ENCODE results near the gene IL18RAP.

IL18RAP gene, protein sequence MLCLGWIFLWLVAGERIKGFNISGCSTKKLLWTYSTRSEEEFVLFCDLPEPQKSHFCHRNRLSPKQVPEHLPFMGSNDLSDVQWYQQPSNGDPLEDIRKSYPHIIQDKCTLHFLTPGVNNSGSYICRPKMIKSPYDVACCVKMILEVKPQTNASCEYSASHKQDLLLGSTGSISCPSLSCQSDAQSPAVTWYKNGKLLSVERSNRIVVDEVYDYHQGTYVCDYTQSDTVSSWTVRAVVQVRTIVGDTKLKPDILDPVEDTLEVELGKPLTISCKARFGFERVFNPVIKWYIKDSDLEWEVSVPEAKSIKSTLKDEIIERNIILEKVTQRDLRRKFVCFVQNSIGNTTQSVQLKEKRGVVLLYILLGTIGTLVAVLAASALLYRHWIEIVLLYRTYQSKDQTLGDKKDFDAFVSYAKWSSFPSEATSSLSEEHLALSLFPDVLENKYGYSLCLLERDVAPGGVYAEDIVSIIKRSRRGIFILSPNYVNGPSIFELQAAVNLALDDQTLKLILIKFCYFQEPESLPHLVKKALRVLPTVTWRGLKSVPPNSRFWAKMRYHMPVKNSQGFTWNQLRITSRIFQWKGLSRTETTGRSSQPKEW

DNA sequence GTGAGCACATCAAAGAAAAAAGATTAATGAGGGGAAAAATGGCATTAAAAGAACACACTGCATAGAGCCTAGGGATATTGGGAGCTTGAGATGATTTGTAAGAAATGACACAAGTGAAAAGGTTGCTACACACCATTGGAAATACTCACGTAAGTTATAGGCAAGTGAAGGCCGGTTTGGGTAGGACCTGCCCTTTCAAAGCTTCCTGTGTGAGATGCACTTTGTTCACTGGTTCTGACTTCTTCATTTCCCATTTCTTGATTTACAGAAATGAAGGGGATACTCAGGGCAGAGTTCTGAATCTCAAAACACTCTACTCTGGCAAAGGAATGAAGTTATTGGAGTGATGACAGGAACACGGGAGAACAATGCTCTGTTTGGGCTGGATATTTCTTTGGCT is at the start of gene IL18RAP:
Gene IL18RAP, plus strand, starts transcription at position 251 of the 400 bp plus-strand sequence. Its CDS starts 118 bp downstream, at position 369.
- DNase-seq = no peak

DNA sequence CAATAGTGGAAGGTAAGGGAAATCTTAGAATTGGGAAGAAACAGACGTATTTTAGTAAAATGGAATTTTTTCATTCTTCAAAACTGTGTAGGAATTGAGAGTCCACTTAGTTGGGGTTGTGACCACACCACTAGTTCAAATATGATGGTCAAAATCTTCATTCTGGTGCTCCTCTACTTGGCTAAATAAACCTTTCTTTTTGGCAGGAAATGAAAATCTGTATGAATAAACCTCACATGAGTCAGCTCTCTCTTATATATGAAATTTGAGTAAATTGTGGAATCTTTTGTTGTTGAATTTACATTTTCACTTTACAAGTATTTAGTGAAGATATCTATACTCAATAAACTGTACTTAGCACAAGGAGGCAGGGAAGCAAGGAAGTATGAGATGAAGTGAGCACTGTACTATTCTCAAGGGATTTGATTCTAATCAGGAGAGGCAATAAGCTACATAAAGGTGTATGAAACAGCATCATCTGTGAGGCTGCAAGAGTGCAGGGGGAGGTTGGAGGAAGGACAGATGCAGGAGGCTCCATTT is 46.8 kb upstream of the IL18RAP start:
- DNase-seq = no peak

DNA sequence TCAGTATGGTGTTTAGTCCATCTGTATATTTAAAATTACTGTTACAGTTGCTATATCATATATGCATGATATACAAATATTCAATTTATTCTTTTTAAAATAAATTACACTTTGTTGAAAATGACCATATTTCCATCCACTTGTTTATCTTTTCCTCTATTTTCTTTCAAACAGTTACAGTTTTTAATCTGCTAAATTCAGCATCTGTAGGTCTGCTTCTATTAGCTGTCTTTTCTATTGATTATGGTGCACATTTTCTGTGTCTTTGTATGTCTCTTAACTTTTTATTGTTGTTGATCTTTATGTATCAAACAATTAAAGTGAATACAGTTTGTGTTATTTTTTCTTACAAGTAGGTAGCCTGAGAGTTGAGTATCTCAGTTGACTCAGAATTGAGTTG is 39.2 kb upstream of the IL18RAP start:
- no peak for DNase-seq

DNA sequence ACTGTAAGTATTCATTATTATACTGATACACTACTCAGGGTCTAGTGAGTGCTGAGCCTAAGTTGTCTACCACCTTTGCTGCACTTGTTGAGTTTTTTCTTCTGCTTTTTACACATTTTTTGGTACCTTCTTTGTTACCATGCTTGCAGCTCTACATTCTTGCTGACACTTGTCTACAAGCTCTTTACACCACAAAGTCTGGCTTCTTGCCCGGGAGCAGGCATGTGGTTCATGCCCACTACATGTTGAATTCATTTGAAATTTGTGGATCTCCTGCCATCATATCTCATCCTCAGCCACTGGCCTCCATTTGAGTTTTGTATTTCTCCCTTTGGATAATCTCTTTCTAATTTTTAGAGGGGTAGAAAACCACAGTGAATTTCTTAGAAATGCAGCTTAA is 37.4 kb upstream of the IL18RAP start:
- DNase-seq = no peak

DNA sequence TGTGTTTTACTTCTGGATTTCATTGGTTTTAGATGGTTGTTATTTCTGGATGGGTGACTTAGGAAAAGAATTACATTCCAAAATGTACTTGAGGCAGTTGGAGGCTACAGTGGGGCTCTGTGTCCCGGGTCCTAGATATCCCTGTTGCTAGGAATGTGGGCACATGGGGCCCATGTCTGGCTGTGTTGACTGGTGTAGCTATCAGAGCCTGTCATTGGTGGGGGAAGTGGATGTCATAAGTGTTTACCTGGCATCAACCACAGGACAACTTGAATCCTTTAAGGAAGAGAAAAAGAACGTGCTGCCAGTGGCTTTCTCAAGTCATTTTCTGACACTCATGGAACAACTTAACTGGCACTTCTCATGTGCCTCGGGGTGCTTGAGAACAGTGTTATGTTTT is 37.0 kb upstream of the IL18RAP start:
- no peak for DNase-seq

DNA sequence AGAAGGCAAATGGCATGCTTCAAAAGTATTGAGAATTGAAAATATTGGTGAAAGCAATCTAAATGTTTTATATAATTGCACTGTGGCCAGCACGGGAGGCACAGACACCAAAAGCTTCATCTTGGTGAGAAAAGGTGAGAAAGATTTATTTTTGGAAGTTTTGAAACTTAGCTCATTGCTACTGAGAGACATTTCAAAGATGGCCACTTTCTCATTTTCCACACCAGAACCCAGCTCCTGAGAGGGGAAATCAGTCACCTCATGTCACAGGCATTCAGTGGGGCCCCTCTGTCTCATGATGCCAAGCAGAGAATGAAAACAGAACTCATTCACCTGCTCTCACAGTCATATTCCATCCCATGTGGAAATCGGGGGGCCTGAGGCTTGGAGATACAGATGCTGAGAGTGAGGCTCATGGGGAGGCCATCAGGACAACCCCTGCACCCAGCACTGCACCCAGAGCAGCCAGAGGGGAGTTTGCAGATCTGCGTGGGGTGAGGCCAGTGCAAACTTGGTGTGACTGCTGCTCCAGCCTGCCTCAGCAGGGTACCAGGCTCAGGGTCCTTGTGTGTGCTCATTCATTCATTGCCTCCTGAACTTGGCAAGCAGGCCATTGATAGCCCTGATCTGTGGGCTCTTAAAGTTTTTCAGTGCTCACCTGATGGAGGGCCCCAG is 36.0 kb upstream of the IL18RAP start:
- no peak for DNase-seq

DNA sequence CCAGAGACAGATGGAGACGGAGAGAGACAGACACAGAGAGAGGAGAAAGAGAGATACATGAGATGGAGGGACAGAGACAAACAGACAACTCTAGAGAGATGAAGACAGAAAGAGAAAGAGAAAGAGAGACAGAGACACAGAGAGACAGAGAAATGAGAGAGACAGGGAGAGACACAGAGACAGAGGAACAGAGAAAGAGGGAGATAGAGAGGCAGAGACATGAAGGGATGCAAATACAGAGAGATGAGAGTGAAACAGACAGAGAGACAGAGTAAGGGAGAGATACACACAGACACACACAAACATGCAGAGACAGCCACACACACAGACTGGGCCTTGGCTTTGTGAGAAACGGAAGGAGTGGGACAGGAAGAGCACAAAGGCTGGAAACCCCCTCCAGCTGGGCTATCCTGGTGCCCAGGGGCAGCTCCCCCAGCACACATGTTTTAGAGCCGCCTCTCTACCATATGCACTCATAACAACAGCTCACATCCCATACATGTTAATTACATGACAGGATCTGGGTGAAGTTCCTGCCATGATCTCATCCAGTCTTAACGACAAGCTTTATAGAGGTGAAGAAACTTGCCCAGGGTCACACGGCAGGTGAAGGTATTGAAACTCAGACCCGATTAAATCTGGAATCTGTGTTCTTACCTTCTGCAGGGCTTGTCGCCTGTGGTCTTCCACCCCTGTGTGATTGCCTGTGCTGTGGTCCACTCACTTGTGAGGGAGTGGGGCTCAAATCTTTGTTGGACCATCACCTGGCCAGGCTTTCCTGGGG is 35.0 kb upstream of the IL18RAP start:
- DNase-seq = no peak

DNA sequence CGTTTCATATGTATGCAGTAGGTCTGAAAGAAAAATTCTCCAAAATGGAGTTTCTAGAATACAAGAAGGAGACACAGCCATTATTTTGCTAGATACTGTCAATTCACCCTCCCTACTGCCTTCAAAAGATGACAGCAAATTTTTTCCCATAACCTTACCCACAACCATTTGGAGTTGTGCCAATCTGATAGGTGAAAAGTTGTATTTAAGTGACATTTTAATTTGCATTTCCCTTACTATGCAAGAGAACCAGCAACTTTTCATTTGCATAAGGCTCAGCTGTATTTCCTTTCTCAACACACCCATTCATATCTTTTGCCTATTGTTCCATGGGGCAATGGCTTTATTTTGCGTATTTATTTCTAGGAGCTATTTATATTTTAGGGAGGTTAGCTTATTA is 31.4 kb upstream of the IL18RAP start:
- DNase-seq = peak; percentile 82

DNA sequence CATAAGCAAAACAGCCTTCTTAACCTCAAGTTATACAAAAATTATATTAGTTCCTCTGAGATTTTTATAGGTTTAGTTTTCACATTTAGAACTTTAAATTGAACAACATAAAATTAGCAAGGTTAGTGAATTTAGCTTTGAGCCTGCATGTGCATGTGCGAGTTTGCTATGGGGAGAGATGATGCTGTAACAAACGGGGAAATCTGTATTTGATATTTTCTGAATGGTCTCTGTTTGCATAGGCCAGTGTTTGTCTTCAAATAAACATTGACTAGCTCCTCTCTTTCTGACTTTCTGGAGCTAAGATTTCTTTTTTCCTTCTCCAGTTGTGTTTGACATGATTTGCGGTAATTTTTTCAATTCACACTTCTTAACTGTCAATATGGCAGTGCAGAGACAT is 30.9 kb upstream of the IL18RAP start:
- DNase-seq = no peak

DNA sequence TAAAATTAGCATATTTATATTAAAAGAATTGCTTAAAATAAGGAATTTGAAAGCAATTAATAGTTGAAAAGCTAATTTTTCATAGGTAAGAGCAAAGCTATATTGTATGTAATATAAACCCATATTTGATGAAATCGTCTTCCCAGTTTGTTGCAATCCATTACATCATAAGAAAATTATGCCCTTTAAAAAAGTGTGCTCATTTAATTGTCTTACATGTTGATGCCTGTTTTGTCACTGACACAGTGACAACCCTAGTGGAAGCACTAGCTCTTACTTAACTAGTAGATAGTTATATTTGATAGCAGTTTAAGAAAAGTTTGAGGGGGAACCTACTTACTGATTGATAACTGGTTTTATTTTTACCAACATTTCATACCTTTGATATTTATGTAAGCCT is 30.0 kb upstream of the IL18RAP start:
- no peak for DNase-seq

DNA sequence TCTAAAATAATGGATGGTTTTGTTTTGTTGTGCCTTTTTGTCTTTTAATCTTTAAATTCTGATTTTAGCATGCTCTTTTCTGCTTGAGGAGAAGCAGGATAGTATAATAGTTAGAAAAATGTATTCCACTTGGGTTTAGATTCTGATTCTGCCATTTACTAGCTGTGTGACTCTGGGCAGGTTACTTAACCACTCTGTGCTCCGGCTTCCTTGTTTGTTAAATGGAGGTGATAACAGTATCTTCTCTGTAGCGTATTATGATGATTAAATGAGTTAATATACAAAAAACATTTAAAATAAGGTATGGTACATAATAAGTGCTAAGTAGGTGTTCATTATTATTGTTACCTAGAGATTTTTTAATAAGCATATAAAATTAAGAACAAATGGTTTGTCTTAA is 26.9 kb upstream of the IL18RAP start:
- no peak for DNase-seq

DNA sequence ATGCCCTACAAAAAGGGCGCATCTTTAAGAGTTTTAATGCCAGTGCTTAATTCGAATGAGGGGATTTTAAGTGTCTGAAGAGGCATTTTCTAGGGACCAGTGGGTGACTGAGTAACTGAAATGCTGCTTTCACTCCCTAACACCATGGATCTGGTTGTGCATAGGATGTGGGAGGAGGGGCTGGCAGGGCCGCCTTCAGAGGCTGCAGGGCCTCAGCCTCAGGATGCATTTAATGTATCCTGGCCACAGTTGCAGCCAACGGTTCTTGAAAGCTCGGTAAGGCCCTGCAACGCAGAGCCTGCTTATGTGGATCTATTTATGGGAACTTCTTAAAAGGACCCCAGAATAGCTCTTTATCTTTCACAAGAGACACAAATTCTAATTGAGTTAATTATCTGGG is 25.8 kb upstream of the IL18RAP start:
- no peak for DNase-seq

DNA sequence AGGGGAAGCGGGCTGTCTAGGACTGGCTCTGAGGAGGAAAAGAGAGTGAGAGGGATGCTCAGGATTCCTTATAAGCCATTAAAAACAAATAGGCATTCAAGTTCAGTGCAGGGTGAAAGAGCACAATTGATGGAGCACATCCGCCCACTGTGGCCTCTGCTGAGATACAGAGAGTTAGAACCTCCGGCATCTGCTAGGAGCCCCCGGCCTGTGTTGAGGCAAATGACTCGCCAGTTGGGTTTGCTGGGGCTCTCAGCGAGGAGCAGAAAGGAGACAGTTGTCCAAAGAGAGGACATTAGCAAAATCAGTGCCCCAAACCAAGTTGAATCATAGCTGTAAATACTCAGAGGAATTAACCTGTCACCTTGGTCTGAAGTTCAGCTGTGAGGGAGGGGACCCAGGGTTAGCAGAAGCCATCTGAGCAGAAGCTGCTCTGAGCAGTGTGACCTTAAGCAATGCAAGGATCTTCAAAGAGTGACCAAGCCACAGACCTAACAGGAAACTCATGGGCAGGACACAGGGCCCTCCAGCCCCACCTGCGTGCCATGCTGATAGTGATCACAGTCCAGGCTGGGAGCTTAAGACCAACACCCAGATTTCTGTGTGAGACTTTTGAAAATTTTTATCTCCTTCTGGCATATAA is 23.3 kb upstream of the IL18RAP start:
- peak; percentile 21 for DNase-seq

DNA sequence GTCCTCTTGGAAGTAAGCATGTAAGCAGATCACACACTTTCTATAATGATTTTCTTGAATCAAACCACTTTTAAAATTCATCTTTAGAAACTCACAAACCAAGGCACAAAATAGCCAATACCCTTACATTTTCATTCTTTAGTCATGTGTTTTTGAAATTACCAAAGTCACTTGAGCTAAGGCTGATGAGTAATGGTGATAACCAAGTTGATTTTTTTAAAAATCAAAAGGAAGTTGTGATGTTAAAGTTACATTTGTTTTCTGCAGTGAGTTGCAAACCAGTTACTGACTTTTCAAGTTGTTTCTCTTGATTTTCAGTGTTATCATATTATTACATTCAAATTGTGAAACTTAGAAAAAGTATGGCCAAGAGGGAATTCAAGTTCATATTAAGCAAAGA is 21.5 kb upstream of the IL18RAP start:
- DNase-seq = no peak

DNA sequence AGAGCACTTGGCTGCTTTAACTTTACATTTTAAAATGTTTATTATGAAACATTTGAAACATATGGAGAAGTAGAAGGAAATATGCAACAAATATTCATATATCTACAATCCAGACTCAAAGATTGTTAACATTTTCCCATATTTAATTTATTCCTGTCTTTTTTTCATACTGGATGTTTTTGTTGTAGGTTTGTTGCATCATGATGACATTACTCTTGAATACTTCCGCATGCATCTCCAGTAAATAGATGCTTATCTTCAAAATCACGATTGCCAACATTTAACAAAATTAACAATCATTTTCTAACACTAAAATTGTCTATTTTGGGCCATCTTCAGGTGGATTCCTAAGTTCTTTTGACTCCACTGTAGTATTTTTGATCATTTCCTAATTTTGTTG is 21.1 kb upstream of the IL18RAP start:
- no peak for DNase-seq

DNA sequence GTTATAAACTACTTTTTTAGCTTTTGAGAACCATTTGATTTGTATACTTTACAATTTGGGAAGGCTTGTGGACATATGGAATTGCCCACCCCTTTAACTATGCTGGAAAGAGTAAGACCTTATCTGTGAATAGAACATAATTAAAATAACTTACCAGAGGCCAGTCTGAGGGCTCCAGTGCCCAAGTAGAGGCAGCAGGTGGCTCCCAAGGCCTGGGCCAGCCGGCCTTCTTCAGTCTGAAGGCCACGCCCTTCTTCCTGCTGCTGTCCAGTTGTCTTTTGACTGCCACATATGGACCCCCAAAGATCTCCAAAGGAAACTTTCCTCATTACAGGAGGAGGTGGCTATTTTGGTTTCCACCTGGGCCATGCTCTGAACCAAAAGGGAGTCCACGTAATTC is 12.0 kb upstream of the IL18RAP start:
- DNase-seq = no peak

DNA sequence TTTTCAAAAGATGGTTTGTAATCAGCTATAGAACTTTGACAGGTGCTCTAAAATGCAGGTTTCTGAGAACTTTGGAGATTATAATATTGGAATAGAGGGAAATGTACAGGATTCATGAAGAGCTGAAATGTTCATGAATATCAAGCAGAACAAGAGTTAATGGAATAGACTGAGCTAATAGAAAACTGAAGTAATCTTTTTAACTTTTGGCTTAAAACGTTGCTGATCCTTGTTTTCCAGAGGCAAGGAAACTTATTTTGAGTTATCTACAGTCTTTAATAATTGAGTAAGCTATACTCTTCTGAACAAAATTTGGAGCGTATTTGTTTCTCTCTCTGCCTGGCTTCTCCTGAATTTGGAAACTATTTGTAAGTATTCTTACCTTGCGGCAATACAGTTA is 10.8 kb upstream of the IL18RAP start:
- no peak for DNase-seq

DNA sequence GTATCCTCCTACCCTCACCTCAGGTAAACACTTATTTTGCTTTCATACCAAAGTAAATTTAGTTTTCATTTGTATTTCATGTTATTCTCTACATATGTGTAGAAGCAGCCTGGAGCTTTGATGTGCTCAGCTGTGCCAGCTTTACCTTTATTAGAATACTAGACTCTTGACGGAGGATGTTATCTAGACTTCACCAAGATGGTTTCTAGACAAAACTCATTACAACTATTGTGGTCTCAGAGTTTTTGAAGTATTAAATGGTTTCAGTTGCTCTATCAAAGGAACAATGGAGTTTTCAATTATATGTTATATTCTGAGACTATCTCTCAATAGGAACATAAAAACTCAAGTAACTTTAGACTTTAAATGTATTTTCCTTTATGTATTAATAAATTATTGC is 5.0 kb upstream of the IL18RAP start:
- peak; percentile 21 for DNase-seq

DNA sequence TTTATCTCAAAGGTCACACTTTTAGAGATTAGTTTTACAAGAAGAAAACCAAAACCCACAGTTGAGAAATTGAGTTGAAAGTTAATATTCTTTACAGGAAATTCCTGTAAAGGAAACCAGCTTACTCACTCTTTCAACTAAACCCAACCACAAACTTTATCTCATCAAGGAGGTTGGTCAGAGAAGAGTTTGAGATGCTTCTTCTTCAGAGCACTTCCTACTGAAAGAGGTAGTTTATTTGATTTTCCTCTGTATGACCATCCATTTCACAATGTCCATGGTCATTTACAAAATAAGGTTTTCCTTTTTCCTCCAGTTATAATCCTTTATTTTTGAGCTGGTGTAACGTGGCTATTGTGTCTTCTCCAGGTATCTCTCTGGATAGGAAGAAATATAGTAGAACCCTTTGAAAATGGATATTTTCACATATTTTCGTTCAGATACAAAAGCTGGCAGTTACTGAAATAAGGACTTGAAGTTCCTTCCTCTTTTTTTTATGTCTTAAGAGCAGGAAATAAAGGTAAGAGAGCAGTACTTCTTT is 4.5 kb upstream of the IL18RAP start:
- DNase-seq = peak; percentile 89

DNA sequence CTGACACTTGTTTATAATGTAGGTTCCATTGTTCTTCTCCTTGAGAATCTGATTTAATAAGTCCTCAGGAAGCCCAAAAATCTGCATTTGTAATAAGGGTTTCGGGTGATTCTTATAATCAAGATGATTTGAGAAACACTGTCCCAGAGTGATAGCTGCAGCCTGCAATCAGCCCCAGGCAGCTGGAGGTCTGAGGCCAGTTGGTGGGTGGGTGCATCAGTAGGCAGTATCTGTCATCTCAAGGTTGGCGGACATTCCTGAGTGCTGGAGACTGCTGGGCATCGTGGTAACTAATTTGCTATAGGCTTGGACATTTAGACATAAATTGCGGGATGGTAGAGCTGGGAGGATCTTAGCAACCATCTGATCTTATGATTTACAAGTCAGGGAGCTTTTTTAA is 2.7 kb upstream of the IL18RAP start:
- peak; percentile 63 for DNase-seq

DNA sequence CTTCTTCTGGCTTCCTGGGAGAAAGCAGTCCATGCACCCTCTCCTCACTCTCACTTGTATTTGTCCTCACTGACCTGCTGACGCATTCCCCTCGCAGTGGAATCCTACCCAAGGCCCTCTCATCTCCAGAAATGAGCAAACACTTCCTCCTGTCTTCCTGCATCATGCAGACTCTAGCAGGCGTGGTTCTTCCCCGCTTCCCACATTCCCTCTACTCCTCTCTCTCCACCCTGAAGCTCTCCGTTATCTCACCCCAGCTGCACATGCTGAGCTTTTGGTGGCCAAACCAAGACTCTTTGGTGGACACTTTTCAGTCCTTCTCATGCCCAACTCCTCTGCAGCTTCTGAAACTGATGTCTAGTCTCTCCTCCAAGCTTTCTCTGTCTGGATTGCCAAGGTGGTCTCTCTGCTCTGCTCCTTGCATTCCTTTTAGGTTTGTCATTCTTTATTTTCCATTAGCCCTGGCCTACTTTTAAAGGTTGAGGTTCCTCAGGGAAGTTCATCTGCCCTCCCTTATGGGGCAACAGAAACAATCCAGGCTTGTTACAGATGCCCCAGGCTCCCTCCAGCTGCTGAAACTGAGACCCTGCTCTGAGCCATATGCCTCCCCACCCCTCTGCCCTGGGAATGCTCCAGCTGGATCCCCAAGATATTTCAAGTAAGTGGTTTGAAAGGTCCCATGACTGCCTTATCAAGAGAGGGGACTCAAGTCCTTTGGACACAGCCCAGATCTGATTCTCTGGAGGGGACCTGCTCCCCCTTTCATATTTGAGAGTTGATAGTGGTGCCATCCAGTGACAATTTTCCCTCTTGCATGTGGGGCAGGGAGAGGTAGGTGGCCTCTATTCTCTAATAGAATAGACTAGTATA is 835 bp upstream of the IL18RAP start:
- DNase-seq = peak; percentile 72
